T47D (cell line): ENCODE results near the gene LRRC63.

Experiments
- DNase-seq, 2 experiments: peaks; one replicate each; pipeline versions ENCODE4 v3.0.0 to v3.0.0-alpha.2; 2011 to 2012; ENCODE audit warnings: low read depth in 1 of 2, low spot score in 1 of 2
- JUND ChIP-seq: IDR thresholded peaks from 2 replicates; pipeline ENCODE4 v1.6.1; 2012; ENCODE audit warnings: low read depth
- in situ Hi-C: cut with HindIII; loops from 2 replicates; pipeline ENCODE4 v1.10.0; 2016; ENCODE audit warnings: low sequenced_read_pairs, low pct_unique_long_range_greater_than_20kb

The LRRC63 gene

DNA sequence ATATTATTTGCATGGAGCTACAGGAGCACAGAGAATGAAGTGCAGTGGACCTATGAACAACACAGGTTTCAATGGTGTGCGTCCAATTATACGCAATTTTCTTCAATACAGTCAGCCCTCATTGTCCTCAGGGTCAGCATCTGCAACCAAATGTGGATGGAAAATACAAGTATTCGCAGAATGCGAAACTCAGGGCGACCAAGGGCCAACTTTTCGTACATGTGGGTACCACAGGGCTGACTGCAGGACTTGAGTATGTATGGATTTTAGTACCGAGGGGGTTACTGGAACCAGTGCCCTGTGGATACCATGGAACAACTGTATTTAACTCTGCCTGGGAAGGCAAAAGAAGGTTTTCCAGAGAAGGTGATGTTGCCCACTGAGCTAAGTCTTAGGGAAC, 40.0 kb upstream of the LRRC63 start:
- in situ Hi-C loops = no loop called here
- no peak for TF ChIP-seq JUND
- no peak for DNase-seq

DNA sequence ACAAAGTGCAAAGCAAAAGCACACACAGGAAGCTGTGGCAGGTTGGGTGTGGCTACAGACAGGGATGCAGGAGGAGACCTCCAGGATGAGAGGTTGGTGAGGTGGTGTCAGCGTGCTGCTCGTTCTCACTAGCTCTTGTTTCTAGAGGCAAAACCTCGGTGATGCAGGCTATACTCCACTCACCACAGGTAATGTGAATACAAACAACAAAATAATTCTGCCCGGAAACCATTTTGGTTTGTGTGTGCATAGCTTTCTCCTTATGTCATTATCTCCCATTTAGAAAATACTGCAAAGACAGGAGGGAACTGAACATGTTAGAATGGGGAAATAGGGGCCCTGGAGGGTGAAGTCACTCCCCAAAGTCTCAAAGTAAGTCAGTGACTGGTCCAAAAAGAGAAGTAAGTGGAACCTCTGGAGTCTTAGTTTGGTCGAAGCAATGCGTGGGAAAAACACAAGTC, 39.2 kb upstream of the LRRC63 start:
- TF ChIP-seq JUND = no peak
- in situ Hi-C loops = no loop called here
- no peak for DNase-seq

DNA sequence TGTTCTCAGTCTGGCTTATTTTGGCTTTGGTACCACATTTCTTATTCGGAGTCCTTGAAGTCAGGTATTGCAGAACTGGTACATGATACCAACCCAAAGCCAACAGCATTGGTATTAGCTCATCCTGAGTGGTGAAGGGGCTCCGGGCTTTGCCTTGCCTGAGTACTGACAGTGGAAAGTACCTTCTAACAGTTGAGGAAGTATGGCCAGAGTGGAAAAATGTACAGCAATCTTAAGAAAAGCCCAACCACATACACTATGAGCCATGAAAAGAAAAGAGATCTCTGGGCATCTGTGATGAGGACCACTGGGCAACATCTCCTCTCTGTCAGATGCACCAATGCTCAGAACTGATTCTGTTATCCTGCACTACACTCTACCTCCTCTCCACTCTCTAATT, 38.1 kb upstream of the LRRC63 start:
- in situ Hi-C loops = no loop called here

DNA sequence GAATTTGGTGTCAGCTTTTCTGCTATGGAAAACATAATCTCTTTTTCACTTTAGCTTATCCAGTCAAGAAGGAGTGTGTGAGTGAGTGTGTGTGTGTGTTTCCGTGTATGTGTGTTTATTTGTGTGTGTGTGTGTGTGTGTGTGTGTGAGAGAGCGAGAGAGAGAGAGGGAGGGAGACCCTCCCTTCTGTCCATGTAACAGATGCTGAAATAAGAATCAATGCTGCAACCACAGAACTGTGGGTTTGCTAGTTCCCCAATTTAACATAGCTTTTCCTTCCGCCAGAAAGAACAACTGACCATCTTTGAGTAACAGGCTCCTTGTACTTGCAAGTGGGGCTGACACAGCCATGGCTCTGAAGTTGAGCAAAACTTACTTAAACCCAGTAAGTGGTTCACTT, 35.0 kb upstream of the LRRC63 start:
- DNase-seq = no peak
- TF ChIP-seq JUND = no peak
- in situ Hi-C loops = no loop called here

More for the DNA sequence above, 38.1 kb upstream of the LRRC63 start:
- no peak for TF ChIP-seq JUND
- DNase-seq = no peak

DNA sequence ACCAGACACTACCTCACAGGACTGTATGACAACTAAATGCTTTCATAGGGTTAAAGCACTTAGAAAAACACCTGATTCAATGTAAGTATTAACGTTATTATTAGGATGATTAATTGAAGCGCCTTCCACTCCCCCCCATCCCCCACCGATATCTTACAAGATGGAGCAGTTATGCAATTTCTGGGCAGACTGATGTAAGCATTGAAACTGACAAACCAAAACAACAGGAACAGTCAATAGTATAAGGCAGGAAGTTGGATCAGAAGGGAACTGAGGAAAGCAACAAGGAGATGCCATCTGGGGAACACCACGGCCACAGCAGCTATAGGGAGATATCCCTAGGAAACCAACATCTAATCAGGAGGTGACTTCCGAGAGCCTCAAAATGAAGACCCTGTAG, 33.6 kb upstream of the LRRC63 start:
- DNase-seq = no peak
- TF ChIP-seq JUND = no peak
- in situ Hi-C loops = no loop called here

DNA sequence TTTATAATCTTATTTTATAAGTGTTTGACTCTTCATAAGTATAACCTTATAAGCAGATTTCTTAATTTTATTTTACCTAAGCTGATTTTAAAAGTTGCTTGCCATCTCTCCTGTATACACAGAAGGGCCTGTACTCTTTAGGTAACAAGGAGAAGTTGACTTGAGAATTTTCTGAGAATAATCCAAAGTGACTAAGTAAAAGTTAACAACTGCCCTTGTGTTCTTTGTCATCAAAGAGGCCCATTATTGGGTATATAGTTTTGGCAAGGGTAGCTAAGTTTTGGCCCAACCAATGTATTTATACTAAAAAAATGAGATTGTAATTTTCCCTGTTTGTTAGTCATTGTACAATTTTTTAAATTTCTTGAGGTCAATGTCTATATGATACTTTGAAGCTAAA, 32.9 kb upstream of the LRRC63 start:
- no peak for TF ChIP-seq JUND
- in situ Hi-C loops = no loop called here
- DNase-seq = no peak

DNA sequence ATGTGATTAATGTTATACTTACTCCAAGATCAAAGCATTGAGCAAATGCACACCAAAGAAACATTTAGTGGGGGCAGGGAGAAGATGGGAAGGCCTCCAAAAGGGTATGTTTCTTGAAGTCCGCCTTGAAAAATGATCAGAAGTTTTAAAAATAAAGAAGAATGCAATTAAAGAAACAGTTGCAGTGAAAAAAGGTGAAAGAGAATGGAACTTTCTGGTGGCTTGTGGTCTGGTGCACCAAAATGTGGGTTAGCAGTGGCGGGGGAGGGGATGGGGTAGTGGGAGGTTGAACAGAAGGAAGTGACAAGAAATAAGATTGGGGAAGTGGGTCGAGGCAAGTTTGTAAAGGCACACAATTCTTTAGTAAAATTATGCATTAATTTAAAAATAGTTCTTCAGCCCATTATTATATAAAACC, 32.2 kb upstream of the LRRC63 start:
- in situ Hi-C loops = no loop called here
- no peak for TF ChIP-seq JUND
- no peak for DNase-seq

DNA sequence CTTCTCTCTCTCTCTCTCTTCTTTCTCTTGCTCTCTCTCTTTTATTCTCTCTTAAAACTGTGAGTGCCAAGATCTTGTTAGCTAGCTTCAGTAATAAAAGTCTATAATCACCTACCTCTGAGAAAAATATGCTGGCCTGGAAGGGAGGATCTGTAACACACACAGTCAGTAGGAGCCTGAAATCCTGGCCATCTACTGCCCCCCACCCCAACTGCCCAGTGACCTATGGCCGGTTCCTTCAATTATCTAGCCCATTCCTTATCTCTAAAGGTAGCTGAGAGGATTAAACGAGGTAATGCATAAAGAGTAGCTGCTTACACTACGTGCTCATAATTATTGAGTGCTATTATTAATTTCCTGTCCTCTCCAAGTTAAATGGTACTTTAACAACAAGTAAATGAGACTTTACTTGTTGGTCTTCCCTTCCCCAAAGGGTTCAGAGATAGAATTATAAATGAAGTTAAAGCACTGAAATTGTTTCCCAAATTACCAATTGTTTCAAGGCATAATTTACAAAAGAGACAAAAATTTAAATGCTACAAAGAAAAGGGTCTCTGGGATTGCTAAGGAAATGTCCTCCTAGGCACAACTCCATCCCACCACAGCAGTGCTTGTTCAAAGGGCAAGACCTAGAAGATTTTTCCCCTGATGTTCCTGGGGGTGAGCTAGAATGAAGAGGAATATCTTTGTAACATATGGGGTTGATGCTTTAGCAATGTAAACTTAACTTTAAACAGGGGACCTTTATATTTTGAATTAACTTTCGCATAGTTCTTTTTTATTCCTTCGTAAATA, 31.6 kb upstream of the LRRC63 start:
- TF ChIP-seq JUND = no peak
- no peak for DNase-seq
- in situ Hi-C loops = no loop called here

DNA sequence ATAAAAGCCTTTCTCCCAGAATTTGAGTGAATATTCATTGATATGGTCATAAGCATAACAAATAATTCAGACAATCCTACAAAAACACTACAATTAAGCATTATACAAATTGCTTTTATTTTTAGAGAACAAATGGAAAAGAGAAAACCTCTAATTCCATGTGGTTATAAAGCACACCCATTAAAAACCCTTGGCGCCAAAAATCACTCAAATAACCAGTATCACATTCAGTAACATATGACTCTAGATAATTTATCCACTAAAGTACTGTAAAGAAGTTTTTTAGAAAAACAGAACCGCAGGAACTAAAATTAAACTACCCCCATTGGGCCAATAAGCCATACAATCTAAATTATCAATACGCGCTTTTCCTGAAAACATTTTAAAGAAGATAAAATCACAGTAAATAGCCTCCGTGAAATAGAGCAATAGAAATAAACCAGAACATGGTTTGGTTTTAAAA, 30.3 kb upstream of the LRRC63 start:
- in situ Hi-C loops = no loop called here
- no peak for TF ChIP-seq JUND
- DNase-seq = no peak

DNA sequence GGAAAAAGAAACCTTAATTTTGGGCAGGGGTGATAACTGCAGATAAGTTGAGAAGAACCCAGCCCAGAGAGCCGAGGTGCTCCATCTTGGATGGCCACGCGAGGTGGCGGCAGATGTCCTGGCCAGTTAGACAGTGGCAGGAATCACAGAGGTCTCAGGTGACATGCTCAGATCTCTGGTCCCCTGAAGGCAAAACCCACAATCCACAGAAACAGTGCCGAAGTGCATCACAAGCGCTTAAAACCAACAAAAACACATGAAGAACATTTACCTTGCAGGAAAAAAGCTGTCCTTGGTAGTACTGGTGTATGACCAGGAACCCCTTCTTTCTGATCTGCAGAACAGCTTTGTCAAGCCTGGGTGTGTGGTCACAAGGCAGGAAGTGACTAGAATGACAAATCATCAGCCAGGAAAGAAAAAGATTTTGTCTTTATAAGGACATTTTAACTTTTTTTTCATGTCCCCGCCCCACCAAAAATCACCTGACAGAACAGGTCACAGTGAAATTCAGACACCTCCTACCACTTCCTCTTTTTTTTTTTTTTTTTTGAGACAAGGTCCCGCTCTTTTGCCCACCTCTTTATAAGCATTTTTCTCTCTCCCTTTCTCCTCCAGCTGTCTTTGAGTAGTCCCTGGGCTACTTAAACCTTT, 29.8 kb upstream of the LRRC63 start, which contains the start of gene LCP1:
Gene LCP1 (minus strand): TSS at position 338 of the 651 bp plus-strand sequence. CDS start 22,515 bp downstream, outside the sequence.
- no peak for DNase-seq
- TF ChIP-seq JUND = no peak
- in situ Hi-C loops = no loop called here

DNA sequence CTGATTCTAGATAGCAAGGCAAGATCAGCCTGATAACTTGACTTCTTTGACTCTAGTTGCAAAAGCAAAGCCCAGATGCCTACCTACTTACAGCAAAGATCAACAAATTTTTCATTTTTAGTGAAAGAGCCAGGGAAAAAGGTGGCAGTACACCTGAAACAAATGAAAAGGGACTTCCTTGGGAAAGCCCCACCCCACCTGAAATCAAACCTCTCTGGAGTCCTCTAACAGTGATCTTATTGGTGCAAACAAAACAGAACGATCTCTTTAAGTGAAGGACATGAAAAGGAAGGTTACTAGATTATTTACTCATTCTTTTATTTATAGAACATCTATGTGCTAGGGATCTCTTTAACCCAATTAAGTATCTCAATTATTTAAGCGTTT, 29.2 kb upstream of the LRRC63 start:
- no peak for TF ChIP-seq JUND
- no peak for DNase-seq
- in situ Hi-C loops = no loop called here

DNA sequence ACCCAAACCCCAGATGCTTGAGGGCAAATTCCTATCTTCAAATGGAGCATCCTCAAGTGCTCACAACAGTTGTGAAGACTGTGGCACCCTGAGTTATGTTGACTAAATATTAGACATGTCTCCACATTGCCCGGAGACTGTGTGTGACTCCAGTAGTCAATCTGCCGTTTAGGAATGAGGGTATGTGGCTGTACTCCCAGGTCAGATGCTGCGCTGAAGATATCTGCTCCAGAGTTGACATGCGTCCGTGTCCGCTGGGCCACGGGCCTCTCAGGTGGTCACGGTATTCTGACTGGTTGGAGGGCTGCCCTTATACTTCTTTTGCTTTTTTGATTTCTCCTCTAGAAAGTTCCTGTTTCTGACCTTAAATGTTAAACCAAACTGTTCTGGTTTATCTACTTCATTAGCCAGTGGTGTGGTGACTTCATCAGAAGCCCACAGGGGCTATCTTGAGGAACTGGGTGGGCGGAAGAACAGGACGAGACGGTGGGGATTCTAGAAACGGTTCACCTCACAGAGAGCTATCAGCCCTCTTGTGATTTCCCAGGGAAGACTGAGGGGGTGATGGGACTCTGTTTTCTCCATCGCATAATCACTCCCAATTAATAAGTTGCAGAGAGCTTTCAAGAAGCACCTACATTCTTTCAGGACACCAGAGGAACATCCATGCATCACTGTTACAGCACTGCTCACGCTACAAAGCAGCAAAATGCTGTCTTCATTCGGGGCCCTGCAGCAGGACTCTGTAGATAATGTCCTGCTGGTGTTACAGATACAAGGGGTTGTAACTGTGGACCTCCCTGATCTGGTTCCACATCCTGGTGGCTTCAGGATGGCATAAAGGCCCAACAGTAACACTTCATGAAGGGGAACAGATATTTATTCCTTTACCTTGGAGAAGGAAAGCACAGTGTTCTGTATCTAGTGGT, 28.4 kb upstream of the LRRC63 start:
- DNase-seq = no peak
- TF ChIP-seq JUND = no peak
- in situ Hi-C loops = no loop called here
